CD14-positive monocyte (primary cell): Measurements from ENCODE around the gene SRSF2. TPM values are rescaled to one million over a fixed set of nuclear protein-coding genes. Genes with fewer than 3 reads are reported as not detected.

Source experiments
- DNase-seq, 3 donors: peaks; one replicate each; pipeline ENCODE4 v3.0.0-alpha.2; 2011 to 2022
- H2AFZ ChIP-seq: 2 replicates; pipeline ENCODE4 v1.6.0; 2012; ENCODE audit warnings: mild to moderate bottlenecking, low read depth, low read length, inconsistent platforms; ENCODE audit not compliant: insufficient read depth, poor library complexity, severe bottlenecking
- H3K27ac ChIP-seq, 2 donors: 1 replicate in 1 of 2; 2 replicates in 1 of 2; pipeline ENCODE4 v1.5.1; 2012 to 2013; ENCODE audit warnings: low read length in 2 of 2, control low read depth in 1 of 2, inconsistent platforms in 1 of 2, low read depth in 1 of 2, mild to moderate bottlenecking in 1 of 2
- H3K27me3 ChIP-seq, 2 donors: one replicate each; pipeline versions ENCODE4 v1.6.0 to v1.6.1; 2011 to 2013; ENCODE audit warnings: low read length in 2 of 2; ENCODE audit not compliant: control insufficient read depth in 2 of 2, insufficient read depth in 2 of 2
- H3K36me3 ChIP-seq, 2 donors: replicated peaks in 1 of 2; 1 replicate in 1 of 2; 2 replicates in 1 of 2; pipeline versions ENCODE4 v1.5.1 to v1.6.1; 2012 to 2013; ENCODE audit warnings: low read length in 2 of 2, control low read depth in 1 of 2, inconsistent platforms in 1 of 2, mild to moderate bottlenecking in 1 of 2; ENCODE audit not compliant: insufficient read depth in 2 of 2, control insufficient read depth in 1 of 2
- H3K4me1 ChIP-seq, 2 donors: 1 replicate in 1 of 2; 2 replicates in 1 of 2; pipeline versions ENCODE4 v1.5.1 to v1.6.1; 2012 to 2013; ENCODE audit warnings: low read length in 2 of 2, control low read depth in 1 of 2, inconsistent platforms in 1 of 2, mild to moderate bottlenecking in 1 of 2, moderate library complexity in 1 of 2; ENCODE audit not compliant: insufficient read depth in 2 of 2, control insufficient read depth in 1 of 2
- H3K4me2 ChIP-seq: replicated peaks from 2 replicates; pipeline ENCODE3; 2012; ENCODE audit warnings: low read length, moderate library complexity, mild to moderate bottlenecking; ENCODE audit not compliant: poor library complexity, severe bottlenecking; ENCODE audit errors: extremely low read depth
- H3K4me3 ChIP-seq, 3 experiments: fragments of 200-600 bp in 1 of 3; sonication (generic) in 1 of 3; replicated peaks in 1 of 3; 1 replicate in 2 of 3; 2 replicates in 1 of 3; pipeline ENCODE4 v1.5.1; 2011 to 2013; ENCODE audit warnings: low read length in 3 of 3, mild to moderate bottlenecking in 3 of 3, control low read depth in 2 of 3, low read depth in 2 of 3, inconsistent platforms in 1 of 3, moderate library complexity in 1 of 3
- H3K79me2 ChIP-seq: 2 replicates; pipeline ENCODE4 v1.6.0; 2012; ENCODE audit warnings: mild to moderate bottlenecking, control low read depth, inconsistent platforms, low read length, moderate library complexity; ENCODE audit not compliant: insufficient read depth
- H3K9ac ChIP-seq: 2 replicates; pipeline ENCODE4 v1.6.0; 2017; ENCODE audit warnings: low read length, mild to moderate bottlenecking; ENCODE audit not compliant: insufficient read depth, poor library complexity, severe bottlenecking
- H3K9me3 ChIP-seq, 2 donors: replicated peaks in 1 of 2; 1 replicate in 1 of 2; 2 replicates in 1 of 2; pipeline versions ENCODE4 v1.5.1 to v1.6.1; 2012 to 2013; ENCODE audit warnings: low read length in 2 of 2, control low read depth in 1 of 2; ENCODE audit not compliant: control insufficient read depth in 1 of 2, insufficient read depth in 1 of 2
- H4K20me1 ChIP-seq: 2 replicates; pipeline ENCODE4 v1.6.0; 2012; ENCODE audit warnings: mild to moderate bottlenecking, low read length, control low read depth, moderate library complexity; ENCODE audit not compliant: insufficient read depth
- H3K27ac Mint-ChIP-seq, 7 donors: one replicate each; pipeline ENCODE4 v1.8.0; 2020; ENCODE audit warnings: mild to moderate bottlenecking in 7 of 7, mixed read lengths in 7 of 7, moderate library complexity in 6 of 7, inconsistent platforms in 2 of 7
- H3K27me3 Mint-ChIP-seq, 3 donors: one replicate each; pipeline ENCODE4 v1.8.0; 2021 to 2022; ENCODE audit warnings: low read depth in 3 of 3, mild to moderate bottlenecking in 3 of 3, mixed read lengths in 3 of 3, moderate library complexity in 3 of 3, inconsistent platforms in 1 of 3
- H3K36me3 Mint-ChIP-seq, 2 donors: one replicate each; pipeline ENCODE4 v1.8.0; 2020; ENCODE audit warnings: mixed read lengths in 2 of 2, inconsistent platforms in 1 of 2, mild to moderate bottlenecking in 1 of 2
- H3K4me1 Mint-ChIP-seq: one replicate; pipeline ENCODE4 v1.8.0; 2020; ENCODE audit warnings: mild to moderate bottlenecking, mixed read lengths
- H3K4me3 Mint-ChIP-seq, 2 donors: one replicate each; pipeline ENCODE4 v1.8.0; 2020; ENCODE audit warnings: mild to moderate bottlenecking in 2 of 2, mixed read lengths in 2 of 2, moderate library complexity in 1 of 2
- H3K9me3 Mint-ChIP-seq, 7 donors: one replicate each; pipeline ENCODE4 v1.8.0; 2020 to 2022; ENCODE audit warnings: mixed read lengths in 7 of 7, mild to moderate bottlenecking in 6 of 7, moderate library complexity in 6 of 7, inconsistent platforms in 2 of 7
- WGBS: methylation state at CpG from one replicate; pipeline ENCODE4 v1.1.5; 2013; ENCODE audit warnings: missing lambda C conversion rate; ENCODE audit not compliant: insufficient coverage; 5-methylcytosine and 5-hydroxymethylcytosine counted together
- intact Hi-C, 2 donors: fragments of 100-400 bp; cut with micrococcal nuclease; formaldehyde crosslinking; loops; one replicate each; pipeline versions ENCODE4 v1.15.0 to v1.15.1; 2023
- polyA plus RNA-seq, 3 donors: library from polyadenylated mRNA; depleted of rRNA in 1 of 3; unstranded in 2 of 3; stranded (reverse) in 1 of 3; fragments of 300-500 nt in 2 of 3; fragments of >200 nt in 1 of 3; fragmentation: Illumina TruSeq in 2 of 3; gene quantifications; 1 replicate in 2 of 3; 2 replicates in 1 of 3; pipeline ENCODE4 v1.2.3, GENCODE V29; 2012 to 2021
- TF ChIP-seq, protein P1 (sequence below): fragments of 200-600 bp; IDR thresholded peaks from one replicate; pipeline ENCODE4 v1.8.0; 2022; ENCODE audit warnings: antibody characterized with exemption, mild to moderate bottlenecking

The SRSF2 gene
- polyA plus RNA-seq, 3 donors: 124 to 386 (median 125) TPM

DNA sequence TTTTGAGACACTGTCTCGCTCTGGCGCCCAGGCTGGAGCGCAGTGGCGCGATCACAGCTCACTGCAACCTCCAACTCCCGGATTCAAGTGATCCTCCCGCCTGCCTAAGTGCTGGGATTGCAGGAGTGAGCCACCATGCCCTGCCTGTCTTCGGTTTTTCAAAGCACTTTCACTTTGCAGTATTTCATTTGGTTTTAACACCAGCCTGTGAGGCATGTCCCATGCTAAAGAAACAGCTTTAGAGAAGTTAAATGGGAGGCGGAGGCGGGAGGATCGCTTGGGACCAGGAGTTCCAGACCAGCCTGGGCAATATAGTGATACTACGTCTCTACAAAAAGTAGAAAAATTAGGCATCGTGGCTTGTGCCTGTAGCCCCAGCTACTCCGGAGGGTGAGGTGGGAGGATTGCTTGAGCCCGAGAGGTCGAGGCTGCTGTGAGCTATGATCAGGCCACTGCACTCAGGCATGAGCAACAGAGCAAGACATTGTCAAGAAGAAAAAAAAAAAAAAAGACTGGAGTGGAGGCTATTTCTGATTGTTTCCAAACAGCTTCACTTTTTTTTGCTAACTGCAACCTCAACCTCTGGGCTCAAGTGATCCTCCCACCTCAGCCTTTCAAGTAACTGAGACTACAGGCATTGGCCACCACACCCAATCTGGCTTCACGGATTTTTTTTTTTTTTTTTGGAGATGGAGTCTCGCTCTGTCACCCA, 9.2 kb downstream of the SRSF2 start:
- Histone ChIP-seq H3K36me3 (peaks cover 28 to 54% of the 10 kb centered on the region in 2 donors), H3K27me3 (no peaks in the 10 kb centered on the region)

More for the DNA sequence above, 9.2 kb downstream of the SRSF2 start:
- H2AFZ ChIP-seq: no peak overlapping the region
- H3K4me1 Mint-ChIP-seq: peaks cover 43% of the 10 kb centered on the region
- peak overlapping the region; percentile 62 to 92 (median 91) for H3K4me3 ChIP-seq
- intact Hi-C loops: loop anchor here (1.0 to 10.0 kb wide), 3 partner anchors 7 to 56 kb away; no protein-coding TSS in a partner anchor
- peaks cover 31 to 33% of the 10 kb centered on the region in 2 donors for H3K4me1 ChIP-seq
- peak overlapping the region; percentile 98 for H3K27ac ChIP-seq
- peak overlapping the region; percentile 88 to 92 for H3K4me3 Mint-ChIP-seq
- peaks cover 0 to 2% (median 0%) of the 10 kb centered on the region in 3 donors for H3K27me3 Mint-ChIP-seq
- WGBS: 73% methylated on average over 15 of the region's 18 CpGs
- H4K20me1 ChIP-seq: peaks cover 62% of the 10 kb centered on the region
- H3K9ac ChIP-seq: peak overlapping the region; percentile 98
- no peaks in the 10 kb centered on the region for H3K9me3 ChIP-seq
- H3K4me2 ChIP-seq: peak overlapping the region; percentile 86
- H3K27ac Mint-ChIP-seq: peak overlapping the region; percentile 91 to 98 (median 97)
- peaks cover 0 to 2% (median 0%) of the 10 kb centered on the region in 7 donors for H3K9me3 Mint-ChIP-seq
- peaks cover 89% of the 10 kb centered on the region for H3K79me2 ChIP-seq
- peaks cover 40 to 60% of the 10 kb centered on the region in 2 donors for H3K36me3 Mint-ChIP-seq
- peak in 1 of 3 donors; percentile 25 for DNase-seq
- TF ChIP-seq, protein P1, sequence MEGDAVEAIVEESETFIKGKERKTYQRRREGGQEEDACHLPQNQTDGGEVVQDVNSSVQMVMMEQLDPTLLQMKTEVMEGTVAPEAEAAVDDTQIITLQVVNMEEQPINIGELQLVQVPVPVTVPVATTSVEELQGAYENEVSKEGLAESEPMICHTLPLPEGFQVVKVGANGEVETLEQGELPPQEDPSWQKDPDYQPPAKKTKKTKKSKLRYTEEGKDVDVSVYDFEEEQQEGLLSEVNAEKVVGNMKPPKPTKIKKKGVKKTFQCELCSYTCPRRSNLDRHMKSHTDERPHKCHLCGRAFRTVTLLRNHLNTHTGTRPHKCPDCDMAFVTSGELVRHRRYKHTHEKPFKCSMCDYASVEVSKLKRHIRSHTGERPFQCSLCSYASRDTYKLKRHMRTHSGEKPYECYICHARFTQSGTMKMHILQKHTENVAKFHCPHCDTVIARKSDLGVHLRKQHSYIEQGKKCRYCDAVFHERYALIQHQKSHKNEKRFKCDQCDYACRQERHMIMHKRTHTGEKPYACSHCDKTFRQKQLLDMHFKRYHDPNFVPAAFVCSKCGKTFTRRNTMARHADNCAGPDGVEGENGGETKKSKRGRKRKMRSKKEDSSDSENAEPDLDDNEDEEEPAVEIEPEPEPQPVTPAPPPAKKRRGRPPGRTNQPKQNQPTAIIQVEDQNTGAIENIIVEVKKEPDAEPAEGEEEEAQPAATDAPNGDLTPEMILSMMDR: no peak
